PFSK-1 (cell line): ENCODE measurements around the gene SIN3A.

Experiments
- FOXP2 ChIP-seq: optimal IDR thresholded peaks from 2 replicates; pipeline ENCODE3; 2011; ENCODE audit warnings: borderline replicate concordance, control low read depth, inconsistent platforms; ENCODE audit not compliant: insufficient read depth; ENCODE audit errors: extremely low read length, extremely low read depth
- POLR2AphosphoS5 ChIP-seq: IDR thresholded peaks from 2 replicates; pipeline ENCODE4 v1.6.1; 2012; ENCODE audit warnings: low read depth, mild to moderate bottlenecking, control low read depth, low read length, moderate library complexity
- REST ChIP-seq, 2 experiments: IDR thresholded peaks; 2 replicates each; pipeline versions ENCODE4 v1.6.1 to v1.8.0; 2011 to 2012; ENCODE audit warnings: low read depth in 2 of 2, low read length in 2 of 2, control low read depth in 1 of 2, inconsistent platforms in 1 of 2, mild to moderate bottlenecking in 1 of 2, moderate library complexity in 1 of 2; ENCODE audit not compliant: insufficient read depth in 1 of 2
- SIN3A ChIP-seq: IDR thresholded peaks from 2 replicates; pipeline ENCODE4 v1.6.1; 2012; ENCODE audit warnings: mild to moderate bottlenecking, low read length, moderate library complexity, borderline replicate concordance; ENCODE audit not compliant: insufficient read depth
- TAF1 ChIP-seq: IDR thresholded peaks from 2 replicates; pipeline ENCODE4 v1.6.1; 2012; ENCODE audit warnings: low read length, control low read depth, borderline replicate concordance; ENCODE audit not compliant: insufficient read depth

Gene SIN3A

GRCh38 chr15:75371901-75372688 lies 79.4 kb downstream of the SIN3A start:
- TF ChIP-seq SIN3A, result no peak
- no peak for TF ChIP-seq TAF1
- TF ChIP-seq FOXP2, result no peak
- no peak for TF ChIP-seq POLR2AphosphoS5
- TF ChIP-seq REST (IDR thresholded peaks at IDR 0.05; ENCODE audit: insufficient read depth in 1 of 2, low read depth in 2 of 2, low read length in 2 of 2), result no peak

- TF ChIP-seq SIN3A, result no peak
- TF ChIP-seq POLR2AphosphoS5, result no peak
- TF ChIP-seq TAF1, result no peak
- no peak for TF ChIP-seq REST (IDR thresholded peaks at IDR 0.05; ENCODE audit: insufficient read depth in 1 of 2, low read depth in 2 of 2, low read length in 2 of 2)
- TF ChIP-seq FOXP2, result no peak
These were observed 80.0 kb downstream of the SIN3A start for GRCh38 chr15:75371486-75371885.

- TF ChIP-seq REST (IDR thresholded peaks at IDR 0.05; ENCODE audit: insufficient read depth in 1 of 2, low read depth in 2 of 2, low read length in 2 of 2) (no peak), TAF1 (no peak), FOXP2 (no peak), POLR2AphosphoS5 (no peak), SIN3A (no peak)
These were observed 81.5 kb downstream of the SIN3A start for GRCh38 chr15:75369897-75370581.

GRCh38 chr15:75368689-75369239 lies 82.7 kb downstream of the SIN3A start:
- TF ChIP-seq FOXP2, result no peak
- TF ChIP-seq SIN3A, result no peak
- no peak for TF ChIP-seq TAF1
- TF ChIP-seq POLR2AphosphoS5, result no peak
- TF ChIP-seq REST (IDR thresholded peaks at IDR 0.05; ENCODE audit: insufficient read depth in 1 of 2, low read depth in 2 of 2, low read length in 2 of 2), result no peak
